HG02571 (cell line): Measurements from ENCODE around the gene HAL.

Experiments used
- ATAC-seq: cut with Tn5 transposase; IDR thresholded peaks from one replicate; pipeline ENCODE4 v1.9.1; 2021; ENCODE audit warnings: mild to moderate bottlenecking, moderate library complexity; ENCODE audit not compliant: unreplicated experiment

HAL gene

GRCh38 chr12:96015672-96016071 is 19.5 kb upstream of the HAL start:
- ATAC-seq: no peak

GRCh38 chr12:96014943-96015599 is 18.9 kb upstream of the HAL start:
- no peak for ATAC-seq

DNA sequence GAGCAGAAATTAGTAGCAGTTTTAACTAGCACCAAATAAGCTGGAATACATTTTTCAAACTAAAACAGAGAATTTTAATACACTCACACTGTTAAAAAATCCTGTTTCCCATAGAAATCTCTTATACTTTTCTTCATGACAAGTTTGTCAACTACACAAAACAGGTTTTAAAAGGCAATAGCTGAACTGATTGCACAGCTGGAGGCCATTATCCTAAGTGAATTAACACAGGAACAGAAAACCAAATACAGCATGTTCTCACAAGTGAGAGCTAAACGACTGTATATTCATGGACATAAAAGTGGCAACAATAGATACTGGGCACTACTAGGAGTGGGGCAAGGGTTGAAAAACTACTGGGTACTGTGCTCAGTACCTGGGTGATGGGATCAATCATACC is 11.6 kb upstream of the HAL start:
- no peak for ATAC-seq

DNA sequence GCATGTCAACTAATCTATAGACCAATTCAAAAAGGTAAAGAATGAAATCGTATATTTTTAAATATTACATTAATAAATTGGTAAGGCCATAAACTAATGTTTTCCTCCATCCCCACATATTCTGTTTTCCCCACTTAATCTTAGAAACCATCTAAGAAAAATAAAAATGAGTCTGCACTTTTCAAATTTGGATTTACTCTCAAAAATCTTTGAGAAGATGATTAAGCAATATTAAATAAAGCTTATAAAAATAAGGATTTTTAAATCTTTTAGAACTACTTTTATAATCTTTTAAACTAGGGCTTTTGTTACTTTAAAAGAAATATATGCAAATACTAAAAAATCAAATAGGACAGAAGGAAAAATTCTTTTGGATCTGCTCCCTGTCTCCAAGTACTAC is 10.6 kb upstream of the HAL start:
- no peak for ATAC-seq

DNA sequence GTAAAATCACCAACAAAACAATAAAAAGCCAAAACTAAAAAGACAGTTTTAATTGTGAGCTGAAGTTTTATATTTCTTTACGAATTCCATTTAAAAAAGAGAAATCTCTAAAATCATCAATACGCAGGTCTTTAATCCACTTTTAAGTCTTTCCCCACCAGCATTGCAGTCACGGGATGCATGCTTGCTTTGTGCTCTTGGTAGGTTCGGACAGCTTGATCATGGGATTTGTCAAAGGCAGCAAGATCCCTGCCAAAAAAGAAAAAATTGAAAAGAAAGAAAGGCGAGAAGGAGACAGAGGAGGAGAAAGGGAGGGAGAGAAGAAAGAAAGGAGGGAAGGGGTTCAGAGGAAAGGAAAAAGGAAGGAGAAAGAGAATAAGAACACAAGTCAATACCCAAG is 4.7 kb upstream of the HAL start:
- ATAC-seq: no peak

GRCh38 chr12:95999484-95999883 is 3.3 kb upstream of the HAL start:
- no peak for ATAC-seq

GRCh38 chr12:95998611-95999286 is 2.6 kb upstream of the HAL start:
- peak; percentile 88 for ATAC-seq

GRCh38 chr12:95997911-95998510 is 1.9 kb upstream of the HAL start:
- ATAC-seq: no peak

DNA sequence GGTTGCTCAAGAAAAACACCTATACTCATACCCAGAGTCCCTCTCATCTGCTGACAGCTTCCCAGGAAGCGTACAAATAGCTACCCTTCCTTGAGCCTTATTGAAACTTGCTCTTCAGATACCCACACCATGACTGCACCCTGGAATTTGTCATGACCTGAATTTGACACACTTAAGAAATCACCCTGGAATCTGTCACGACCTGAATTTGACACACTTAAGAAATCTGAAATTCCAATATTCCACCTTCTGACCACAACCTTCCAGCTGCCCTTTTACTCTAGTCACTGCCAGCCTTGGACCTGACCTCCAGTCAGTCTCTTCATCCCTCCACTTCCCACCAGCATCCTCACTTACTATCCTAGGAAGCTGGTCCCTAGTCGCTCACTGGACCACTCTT is 1.1 kb upstream of the HAL start:
- no peak for ATAC-seq

GRCh38 chr12:95995238-95996031 is 709 bp downstream of the HAL start:
- ATAC-seq: no peak

DNA sequence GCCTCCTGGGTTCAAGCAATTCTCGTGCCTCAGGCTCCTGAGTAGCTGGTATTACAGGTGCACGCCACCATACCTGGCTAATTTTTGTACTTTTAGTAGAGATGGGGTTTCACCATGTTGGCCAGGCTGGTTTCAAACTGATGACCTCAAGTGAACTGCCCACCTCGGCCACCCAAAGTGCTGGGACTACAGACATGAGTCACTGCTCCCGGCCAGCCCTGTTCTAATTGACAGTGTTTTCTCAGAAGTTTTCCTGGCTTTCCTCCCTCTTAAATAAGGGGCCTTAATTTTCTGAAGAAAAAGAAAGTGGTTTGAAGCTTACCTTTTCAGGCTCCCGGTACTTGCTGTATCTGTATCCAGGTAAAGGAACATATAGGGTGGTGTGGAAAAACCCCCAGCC is 1.7 kb downstream of the HAL start:
- no peak for ATAC-seq

GRCh38 chr12:95993907-95994306 is 2.2 kb downstream of the HAL start:
- ATAC-seq: no peak

GRCh38 chr12:95990136-95990535 is 6.0 kb downstream of the HAL start:
- no peak for ATAC-seq

DNA sequence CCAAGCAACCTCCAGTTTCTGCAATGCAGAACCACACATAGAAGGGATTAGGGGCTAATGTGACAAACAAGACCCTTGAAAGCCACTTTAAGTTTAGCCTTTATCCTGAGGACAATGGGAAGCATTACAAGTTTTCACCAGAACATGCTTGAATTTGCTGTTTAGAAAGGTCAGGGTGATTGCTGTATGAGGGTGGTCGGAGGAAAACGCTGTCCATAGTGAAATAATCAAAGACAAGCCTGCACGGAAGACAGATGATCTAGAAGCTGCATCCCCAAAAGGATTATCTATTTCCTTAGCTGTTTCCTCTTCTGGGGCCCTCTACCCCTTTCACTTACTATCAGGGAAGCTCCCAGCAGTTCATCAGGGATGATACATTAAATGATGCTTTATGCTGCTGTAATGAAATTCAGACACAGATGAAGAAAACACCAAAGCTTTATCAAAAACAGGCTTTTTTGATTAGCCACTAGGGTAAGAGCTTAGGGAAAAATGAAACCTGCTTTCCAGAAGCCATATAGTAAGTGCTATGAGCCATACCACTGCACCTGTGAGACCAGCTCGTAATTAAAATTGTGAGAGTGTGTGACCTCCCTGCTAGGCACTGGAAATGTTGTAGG is 6.5 kb downstream of the HAL start:
- ATAC-seq: no peak

DNA sequence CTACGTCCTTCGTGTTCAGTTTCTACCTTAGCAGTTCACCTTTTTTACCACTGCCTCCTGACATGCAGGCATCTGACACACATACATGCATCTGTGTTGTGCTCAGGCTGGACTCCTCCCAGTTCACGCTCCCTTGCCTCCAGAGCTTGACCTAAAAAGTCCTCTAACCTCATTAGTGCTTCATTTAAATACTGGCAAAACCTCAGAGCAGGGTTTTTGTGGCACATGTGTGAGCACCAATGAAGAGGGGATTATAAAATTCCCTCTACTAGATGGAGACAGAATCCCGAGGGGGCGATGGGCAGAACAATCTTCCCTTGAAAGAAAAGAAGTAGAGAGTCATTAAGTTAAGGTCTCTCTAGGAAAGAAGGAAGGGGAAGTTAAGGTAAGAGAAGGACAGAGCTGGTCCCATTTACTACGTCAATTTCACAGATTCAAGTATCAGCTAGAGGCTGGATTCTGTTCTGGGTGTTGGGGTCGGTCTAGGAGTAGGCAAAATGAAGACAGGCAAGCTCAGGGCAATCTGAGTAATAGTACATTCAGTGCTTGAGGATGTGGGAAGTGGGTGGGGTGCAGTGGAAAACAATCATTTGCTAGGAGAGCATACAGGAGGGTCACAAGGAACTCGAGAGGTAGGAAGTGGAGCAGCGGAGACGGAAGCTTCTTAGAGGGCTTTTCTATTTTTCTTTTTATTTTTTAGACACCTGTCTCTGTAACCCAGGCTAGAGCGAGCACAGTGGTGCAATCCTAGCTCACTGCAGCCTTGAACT is 7.5 kb downstream of the HAL start:
- ATAC-seq: no peak

DNA sequence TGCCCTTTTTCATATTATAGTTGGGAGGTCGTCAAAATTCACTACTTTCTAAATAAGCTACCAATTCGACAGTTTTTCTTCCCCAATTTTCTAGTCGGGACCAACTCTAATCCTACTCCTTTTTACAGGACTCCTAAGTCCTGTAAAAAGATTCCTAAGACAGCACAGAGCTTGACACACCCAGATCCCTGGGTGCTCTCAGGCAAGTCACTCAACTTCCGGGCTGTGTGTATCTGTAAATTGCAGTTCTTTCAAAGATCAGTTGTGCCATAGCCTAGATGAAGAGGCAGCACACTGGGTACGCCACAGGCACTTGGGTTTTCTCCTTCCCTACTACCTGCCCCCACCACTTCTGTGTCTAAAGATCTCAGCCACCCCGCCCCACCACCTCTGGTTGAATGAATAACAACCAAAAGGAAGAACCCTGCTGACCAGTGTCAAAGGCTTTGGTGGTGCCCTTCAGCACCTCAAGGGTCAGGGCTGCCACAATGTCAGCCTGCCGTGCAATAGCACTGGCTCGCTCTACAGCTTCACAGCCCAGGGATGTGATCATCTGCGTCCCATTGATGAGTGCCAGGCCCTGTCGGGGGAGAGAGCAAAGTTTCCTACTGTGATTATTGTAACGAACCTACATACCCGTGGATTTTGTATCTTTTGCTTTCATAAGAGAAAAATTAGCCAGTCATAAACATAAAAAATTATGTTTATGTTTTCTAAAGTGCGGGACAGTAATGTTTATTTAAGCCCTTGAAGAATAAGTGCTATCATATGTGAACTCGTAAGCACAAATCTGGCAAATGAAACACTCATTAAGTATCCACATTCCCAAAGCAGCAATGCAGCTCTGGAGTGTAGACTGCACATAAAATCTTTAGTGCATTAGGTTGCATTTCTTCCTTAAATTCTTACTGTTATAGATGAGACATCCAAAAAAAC is 9.2 kb downstream of the HAL start:
- ATAC-seq: no peak

DNA sequence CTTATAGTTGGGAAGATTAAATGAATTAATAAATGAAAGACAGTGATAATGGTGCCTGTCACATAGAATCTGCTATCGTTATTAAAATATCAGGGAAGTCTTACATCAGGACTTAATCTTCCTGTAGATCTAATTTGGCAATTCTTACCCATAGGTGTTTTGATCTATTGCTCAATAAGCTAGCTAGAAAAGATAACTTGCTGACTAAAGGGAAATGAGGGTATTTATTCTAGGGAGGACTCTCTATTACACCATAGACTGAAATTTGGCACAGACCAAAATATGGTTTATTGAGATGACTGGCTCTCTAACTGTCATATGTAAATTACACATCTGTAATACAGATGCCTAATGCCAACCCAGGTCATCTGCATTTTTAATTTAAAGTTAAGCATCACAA is 11.5 kb downstream of the HAL start:
- no peak for ATAC-seq

DNA sequence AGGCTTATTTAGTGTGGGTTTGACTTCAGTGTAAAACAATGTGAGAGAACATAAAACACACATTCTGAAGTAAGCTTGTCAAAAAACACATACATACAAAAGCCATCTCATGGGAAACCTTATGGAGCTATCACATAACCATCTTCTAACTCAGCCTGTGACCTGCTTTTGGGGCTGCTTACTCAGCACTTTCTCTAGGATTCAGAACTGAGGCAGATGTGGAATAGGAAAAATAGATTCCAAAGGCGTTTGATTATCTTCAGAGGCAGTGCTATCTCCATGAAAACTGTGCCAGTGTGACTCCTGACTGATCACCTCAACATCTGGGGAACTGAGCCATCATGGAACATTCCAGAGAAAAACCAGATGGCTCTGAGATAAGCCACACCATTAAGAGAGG is 13.5 kb downstream of the HAL start:
- no peak for ATAC-seq

DNA sequence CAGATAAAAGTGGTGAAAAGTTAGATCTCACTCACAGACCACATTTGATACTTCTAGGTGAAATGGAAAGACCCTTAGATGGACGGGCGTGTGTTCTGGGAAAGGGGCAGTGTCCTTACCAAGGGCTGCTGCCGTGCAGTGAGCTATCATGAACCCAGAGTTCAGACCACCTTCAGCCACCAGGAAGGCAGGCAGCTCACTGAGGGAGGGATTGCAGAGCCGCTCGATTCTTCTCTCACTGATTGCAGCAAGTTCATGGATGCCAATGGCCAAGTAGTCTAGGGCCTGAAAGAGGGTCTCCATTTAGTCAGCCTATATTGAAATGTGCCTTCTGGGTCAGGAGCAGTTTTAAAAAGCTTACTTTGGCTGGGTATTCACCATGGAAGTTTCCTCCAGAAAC is 15.7 kb downstream of the HAL start:
- ATAC-seq: no peak
